Gastroesophageal sphincter (tissue), 3 donors: ENCODE data around the gene ARHGAP26.

ENCODE experiments used
- CTCF ChIP-seq, 4 experiments: fragments of 200-600 bp in 2 of 4; fragments of 450-650 bp in 2 of 4; sonication (generic) in 1 of 4; IDR thresholded peaks; one replicate each; pipeline ENCODE4 v1.5.1; 2017 to 2019; ENCODE audit warnings: antibody characterized with exemption in 4 of 4, mild to moderate bottlenecking in 2 of 4, moderate library complexity in 2 of 4
- EP300 ChIP-seq: sonication (generic); formaldehyde crosslinking; IDR thresholded peaks from one replicate; pipeline ENCODE4 v1.6.1; 2017; ENCODE audit warnings: antibody characterized with exemption, mild to moderate bottlenecking
- POLR2A ChIP-seq, 2 donors: fragments of 450-650 bp; IDR thresholded peaks; one replicate each; pipeline ENCODE4 v1.6.1; 2017; ENCODE audit warnings: antibody characterized with exemption in 2 of 2, mild to moderate bottlenecking in 2 of 2, moderate library complexity in 1 of 2
- POLR2AphosphoS5 ChIP-seq: sonication (generic); formaldehyde crosslinking; IDR thresholded peaks from one replicate; pipeline ENCODE4 v1.6.1; 2017; ENCODE audit warnings: antibody characterized with exemption

GRCh38 chr5:143065185-143065965, 295.2 kb downstream of the ARHGAP26 start:
- TF ChIP-seq POLR2A (IDR thresholded peaks at IDR 0.05) (no peak), CTCF (IDR thresholded peaks at IDR 0.05) (no peak), EP300 (no peak), POLR2AphosphoS5 (no peak)
